ENCODE data around the gene TRPM7. TPM values are rescaled to one million over a fixed set of nuclear protein-coding genes. Genes with fewer than 3 reads are reported as not detected.

TRPM7 gene
- total RNA-seq, 1 experiment from 2014 or later = 35.5 TPM

GRCh38 chr15:50718700-50719125 lies 32.1 kb upstream of the TRPM7 start:
- intact Hi-C loops (cut with micrococcal nuclease) = no loop called here
- Mint-ChIP-seq H3K27me3 (ENCODE audit: insufficient read depth, unreplicated experiment) (no peaks in the 10 kb centered on the region), H3K4me3 (ENCODE audit: unreplicated experiment) (no peak overlapping the region), H3K9me3 (ENCODE audit: unreplicated experiment) (no peaks in the 10 kb centered on the region), H3K4me1 (ENCODE audit: insufficient read depth, unreplicated experiment) (no peaks in the 10 kb centered on the region), H3K27ac (ENCODE audit: low read depth, unreplicated experiment) (no peak overlapping the region), H3K36me3 (ENCODE audit: insufficient read depth, unreplicated experiment) (peaks cover 62% of the 10 kb centered on the region)
- no peak for TF ChIP-seq CTCF (IDR thresholded peaks at IDR 0.05; ENCODE audit: unreplicated experiment)
- CTCF ChIA-PET = interaction anchor here (0.6 kb wide), 2 partner anchors 13 to 289 kb away, joined by 3 read pairs; no protein-coding TSS in a partner anchor
- DNase-seq (ENCODE audit: unreplicated experiment) = no peak
- no TSS peak for BruUV-seq (replicated peaks)
- POLR2A ChIA-PET = interaction anchor here (1.2 kb wide), 1 partner anchor 15 kb away, joined by 3 read pairs; no protein-coding TSS in a partner anchor

- no TSS peak for BruUV-seq (replicated peaks)
- Mint-ChIP-seq H3K9me3 (ENCODE audit: unreplicated experiment) (no peaks in the 10 kb centered on the region), H3K4me1 (ENCODE audit: insufficient read depth, unreplicated experiment) (no peaks in the 10 kb centered on the region), H3K27me3 (ENCODE audit: insufficient read depth, unreplicated experiment) (no peaks in the 10 kb centered on the region), H3K4me3 (ENCODE audit: unreplicated experiment) (no peak overlapping the region), H3K27ac (ENCODE audit: low read depth, unreplicated experiment) (no peak overlapping the region), H3K36me3 (ENCODE audit: insufficient read depth, unreplicated experiment) (peaks cover 32% of the 10 kb centered on the region)
- DNase-seq (ENCODE audit: unreplicated experiment) = no peak
- intact Hi-C loops (cut with micrococcal nuclease) = no loop called here
- TF ChIP-seq CTCF (IDR thresholded peaks at IDR 0.05; ENCODE audit: unreplicated experiment) = no peak
- CTCF ChIA-PET = no interaction called here
- POLR2A ChIA-PET = no interaction called here
These were observed 25.4 kb upstream of the TRPM7 start for GRCh38 chr15:50712018-50712417.

- TF ChIP-seq CTCF (IDR thresholded peaks at IDR 0.05; ENCODE audit: unreplicated experiment) = no peak
- Mint-ChIP-seq H3K36me3 (ENCODE audit: insufficient read depth, unreplicated experiment) (peaks cover 40% of the 10 kb centered on the region), H3K9me3 (ENCODE audit: unreplicated experiment) (no peaks in the 10 kb centered on the region), H3K4me1 (ENCODE audit: insufficient read depth, unreplicated experiment) (no peaks in the 10 kb centered on the region), H3K27me3 (ENCODE audit: insufficient read depth, unreplicated experiment) (no peaks in the 10 kb centered on the region), H3K27ac (ENCODE audit: low read depth, unreplicated experiment) (no peak overlapping the region), H3K4me3 (ENCODE audit: unreplicated experiment) (no peak overlapping the region)
- no TSS peak for BruUV-seq (replicated peaks)
- no peak for DNase-seq (ENCODE audit: unreplicated experiment)
- POLR2A ChIA-PET = interaction anchor here (0.7 kb wide), 2 partner anchors 172 to 196 kb away, joined by 3 to 5 read pairs; no protein-coding TSS in a partner anchor
- CTCF ChIA-PET = interaction anchor here (0.6 kb wide), 3 partner anchors 63 to 1947 kb away, joined by 3 to 4 read pairs (median 3); no protein-coding TSS in a partner anchor
- intact Hi-C loops (cut with micrococcal nuclease) = no loop called here
These were observed 24.0 kb upstream of the TRPM7 start for GRCh38 chr15:50710585-50710984.

- CTCF ChIA-PET = interaction anchor here (1.0 kb wide), 1 partner anchor 172 kb away, joined by 3 read pairs; no protein-coding TSS in a partner anchor
These were observed 21.4 kb upstream of the TRPM7 start for GRCh38 chr15:50707878-50708427.

More at GRCh38 chr15:50707878-50708427, 21.4 kb upstream of the TRPM7 start:
- Mint-ChIP-seq H3K4me1 (ENCODE audit: insufficient read depth, unreplicated experiment) (no peaks in the 10 kb centered on the region), H3K27ac (ENCODE audit: low read depth, unreplicated experiment) (no peak overlapping the region), H3K9me3 (ENCODE audit: unreplicated experiment) (no peaks in the 10 kb centered on the region), H3K27me3 (ENCODE audit: insufficient read depth, unreplicated experiment) (no peaks in the 10 kb centered on the region), H3K36me3 (ENCODE audit: insufficient read depth, unreplicated experiment) (peaks cover 24% of the 10 kb centered on the region), H3K4me3 (ENCODE audit: unreplicated experiment) (no peak overlapping the region)
- POLR2A ChIA-PET = interaction anchor here (0.7 kb wide), 1 partner anchor 22 kb away, joined by 3 read pairs; no protein-coding TSS in a partner anchor
- intact Hi-C loops (cut with micrococcal nuclease) = no loop called here
- no peak for DNase-seq (ENCODE audit: unreplicated experiment)
- TF ChIP-seq CTCF (IDR thresholded peaks at IDR 0.05; ENCODE audit: unreplicated experiment) = no peak
- BruUV-seq (replicated peaks) = no TSS peak

All from MCF 10A (cell line).